Nucleus accumbens (tissue), 56 donors: Measurements from ENCODE around the gene WNK1.
"Not testable (repeated sequence)": the region's sequence is repeated elsewhere in the genome, so short reads cannot be mapped to it uniquely, and the experiment has no call there.

Experiments
- DNase-seq, 56 donors: peaks; one replicate each; lab custom pipeline; 2025; lab: John Stamatoyannopoulos, UW

Gene WNK1

GRCh38 chr12:810116-810515, 57.7 kb downstream of the WNK1 start:
- no peak for DNase-seq

DNA sequence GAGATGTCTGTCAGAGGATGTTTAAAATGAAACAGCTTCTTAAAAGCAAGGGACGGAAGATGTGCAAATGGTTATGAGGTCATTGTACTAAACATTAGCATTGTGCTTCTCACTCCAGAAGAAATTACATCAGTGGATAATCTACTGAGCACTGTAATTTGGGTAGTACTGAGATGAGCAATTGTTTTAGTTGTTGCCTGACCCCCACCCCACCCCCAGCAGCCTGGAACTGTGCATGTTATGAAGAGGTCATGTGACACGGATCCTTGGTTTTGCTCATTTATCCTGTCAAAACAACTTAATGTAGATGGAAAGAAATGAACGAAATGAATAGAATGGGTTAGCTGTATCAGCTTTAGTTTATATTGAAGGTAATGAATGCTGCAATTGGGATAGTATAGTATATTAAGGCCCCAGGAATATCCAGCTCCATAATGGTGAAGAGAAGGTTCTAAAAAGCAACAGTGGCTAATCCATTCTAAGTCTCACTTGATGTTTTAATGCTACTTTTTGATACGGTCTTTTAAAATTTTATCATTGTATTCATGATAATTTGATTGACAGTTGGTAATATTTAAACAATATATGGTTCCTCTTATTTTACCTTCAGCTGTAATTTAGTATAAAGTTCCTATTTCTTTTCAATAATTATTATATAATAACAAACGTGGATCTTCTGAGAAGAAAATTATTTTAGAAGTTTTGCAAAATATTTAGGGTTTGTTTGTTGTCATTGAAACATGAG, 58.5 kb downstream of the WNK1 start:
- DNase-seq, result peak in 3 of 56 donors; percentile 9 to 16 (median 10)

DNA sequence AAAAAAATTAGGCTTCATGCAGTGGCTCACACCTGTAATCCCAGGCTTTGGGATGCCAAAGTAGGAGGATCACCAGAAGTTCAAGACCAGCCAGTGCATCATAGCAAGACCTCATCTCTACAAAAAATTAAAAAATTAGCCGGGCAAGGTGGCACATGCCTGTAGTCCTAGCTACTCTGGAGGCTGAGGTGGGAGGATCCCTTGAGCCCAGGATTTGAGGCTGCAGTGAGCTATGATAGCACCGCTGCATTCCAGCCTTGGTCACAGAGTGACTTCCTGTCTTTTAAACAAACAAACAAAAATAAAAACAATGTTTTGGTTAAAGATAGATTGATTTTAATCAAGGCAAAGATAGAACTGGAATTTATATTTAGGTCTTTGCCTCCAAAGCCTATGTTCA, 60.6 kb downstream of the WNK1 start:
- no peak for DNase-seq

GRCh38 chr12:817456-817855, 65.1 kb downstream of the WNK1 start:
- DNase-seq, result not testable (repeated sequence)

GRCh38 chr12:817941-818600, 65.7 kb downstream of the WNK1 start:
- DNase-seq, result no peak

DNA sequence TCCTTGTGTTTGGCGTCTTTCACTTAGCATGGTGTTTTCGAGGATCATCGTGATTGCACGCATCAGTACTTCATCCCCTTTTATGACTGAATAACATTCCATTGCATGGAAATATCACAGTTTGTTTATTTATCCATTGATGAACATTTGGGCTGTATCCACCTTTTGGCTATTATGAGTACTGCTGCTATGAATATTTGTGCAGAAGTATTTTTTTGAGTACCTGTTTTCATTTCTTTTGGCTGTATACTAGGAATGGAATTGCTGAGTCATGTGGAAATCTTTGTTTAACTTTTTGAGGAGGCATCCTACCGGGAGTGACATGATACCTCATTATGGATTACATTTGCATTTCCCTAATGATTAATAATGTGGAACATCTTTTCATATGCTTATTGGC, 66.4 kb downstream of the WNK1 start:
- no peak for DNase-seq

DNA sequence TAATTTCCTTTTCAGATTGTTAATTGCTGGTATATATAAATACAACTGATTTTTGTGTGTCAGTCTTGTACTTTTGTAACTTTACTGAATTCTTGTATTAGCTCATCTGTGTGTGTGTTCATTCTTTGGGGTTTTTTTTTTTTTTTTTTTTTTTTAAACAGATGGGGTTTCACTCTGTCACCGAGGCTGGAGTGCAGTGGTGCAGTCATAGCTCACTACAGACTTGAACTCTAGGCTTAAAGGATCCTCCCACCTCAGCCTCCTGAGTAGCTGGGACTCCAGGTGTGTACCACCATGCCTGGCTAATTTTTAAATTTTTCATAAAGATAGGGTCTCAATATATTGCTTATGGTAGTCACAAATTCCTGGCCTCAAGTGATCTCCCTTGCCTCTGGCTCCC, 68.0 kb downstream of the WNK1 start:
- DNase-seq, result no peak

DNA sequence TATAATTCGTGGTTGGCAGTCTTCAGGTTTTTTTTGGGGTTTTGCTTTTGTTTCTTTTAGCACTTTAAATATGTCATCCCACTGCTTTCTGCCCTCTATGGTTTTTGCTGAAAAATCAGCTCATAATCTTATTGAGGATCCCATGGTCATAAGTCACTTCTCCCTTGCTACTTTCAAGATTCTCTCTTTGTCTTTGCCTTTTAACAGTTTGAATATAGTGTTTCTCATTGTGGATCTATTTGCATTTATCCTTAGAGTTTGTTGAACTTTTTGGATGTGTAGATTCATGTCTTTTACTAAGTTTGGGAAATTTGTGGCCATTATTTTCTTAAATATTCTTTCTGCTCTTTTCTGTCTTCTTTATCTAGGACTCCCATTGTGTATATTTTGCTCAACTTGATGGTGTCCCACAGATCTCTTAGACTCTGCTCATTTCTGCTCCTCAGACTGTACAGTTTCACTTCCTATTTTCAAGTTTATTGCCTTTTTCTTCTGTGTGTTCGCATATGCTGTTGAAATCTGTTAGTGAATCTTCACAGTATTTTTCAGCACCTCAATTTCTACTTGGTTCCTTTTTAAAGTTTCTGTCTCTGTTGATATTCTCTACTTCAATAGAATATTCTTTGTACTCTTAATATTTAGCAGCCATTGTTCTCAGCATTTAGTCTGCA, 70.8 kb downstream of the WNK1 start:
- no peak for DNase-seq

DNA sequence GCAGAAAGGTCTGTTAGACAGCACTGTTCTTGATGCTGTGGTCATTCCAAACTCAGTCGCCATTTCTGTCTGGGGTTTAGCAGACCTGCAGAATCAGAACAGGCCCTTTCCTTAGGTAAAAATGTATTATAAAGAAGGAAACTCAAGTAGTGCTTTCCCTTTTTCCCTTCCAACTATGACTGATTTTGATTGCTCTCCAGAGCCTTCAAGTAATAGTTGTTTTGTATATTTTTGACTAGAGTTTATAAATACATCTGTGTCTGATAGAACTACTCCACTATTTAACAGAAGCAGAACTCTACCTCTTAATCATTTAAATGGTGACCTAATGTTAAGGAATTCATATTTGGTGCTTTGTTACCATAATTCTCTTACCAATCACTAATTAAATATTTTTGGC, 74.0 kb downstream of the WNK1 start:
- no peak for DNase-seq

GRCh38 chr12:828726-829395, 76.5 kb downstream of the WNK1 start:
- no peak for DNase-seq

GRCh38 chr12:830111-830867, 77.9 kb downstream of the WNK1 start:
- DNase-seq, result no peak

DNA sequence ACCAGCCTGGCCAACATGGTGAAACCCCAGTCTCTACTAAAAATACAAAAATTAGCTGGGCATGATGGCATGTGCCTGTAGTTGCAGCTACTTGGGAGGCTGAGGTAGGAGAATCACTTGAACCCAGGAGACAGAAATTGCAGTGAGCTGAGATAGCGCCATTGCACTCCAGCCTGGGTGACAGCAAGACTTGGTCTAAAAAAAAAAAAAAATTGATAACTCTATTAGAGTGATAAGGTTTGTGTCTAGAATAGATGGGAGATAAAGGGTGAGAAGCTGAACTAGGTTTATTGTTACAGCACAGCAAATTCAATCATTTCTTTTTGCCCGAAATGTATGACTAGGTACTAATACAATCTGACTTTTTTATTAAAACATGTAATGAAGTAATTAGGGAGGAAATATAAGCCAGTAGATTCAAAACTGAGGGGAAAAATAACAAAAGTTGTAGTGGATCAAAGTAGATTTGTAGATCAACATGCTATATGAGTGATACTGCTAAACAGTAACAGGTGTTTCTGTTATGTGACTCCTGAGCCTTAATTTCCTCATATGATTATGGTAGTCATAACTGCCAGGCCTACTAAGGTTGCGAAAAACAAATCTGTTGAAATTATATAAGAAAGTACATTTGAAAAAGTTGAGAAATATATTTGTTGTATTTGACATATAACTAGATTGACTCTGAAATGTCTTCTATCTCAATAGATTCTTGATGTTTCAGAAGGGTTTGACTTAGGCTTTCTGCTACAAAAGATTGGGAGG, 83.6 kb downstream of the WNK1 start:
- DNase-seq, result no peak

DNA sequence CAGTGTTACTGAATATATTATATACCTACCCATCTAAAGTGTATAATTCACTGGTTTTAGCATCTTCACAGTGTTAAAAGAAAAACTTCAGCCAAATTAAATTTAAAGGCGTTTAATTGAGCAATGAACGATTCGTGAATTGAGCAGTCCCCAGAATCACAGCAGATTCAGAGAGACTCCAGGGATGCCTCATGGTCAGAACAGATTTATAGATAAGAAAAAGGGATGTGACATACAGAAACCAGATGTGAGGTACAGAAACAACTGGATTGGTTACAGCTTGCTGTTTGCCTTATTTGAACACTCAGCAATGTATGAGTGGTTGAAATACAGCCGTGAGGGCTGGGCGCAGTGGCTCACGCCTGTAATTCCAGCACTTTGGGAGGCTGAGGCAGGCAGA, 84.6 kb downstream of the WNK1 start:
- DNase-seq, result no peak

GRCh38 chr12:837548-837947, 85.2 kb downstream of the WNK1 start:
- no peak for DNase-seq

DNA sequence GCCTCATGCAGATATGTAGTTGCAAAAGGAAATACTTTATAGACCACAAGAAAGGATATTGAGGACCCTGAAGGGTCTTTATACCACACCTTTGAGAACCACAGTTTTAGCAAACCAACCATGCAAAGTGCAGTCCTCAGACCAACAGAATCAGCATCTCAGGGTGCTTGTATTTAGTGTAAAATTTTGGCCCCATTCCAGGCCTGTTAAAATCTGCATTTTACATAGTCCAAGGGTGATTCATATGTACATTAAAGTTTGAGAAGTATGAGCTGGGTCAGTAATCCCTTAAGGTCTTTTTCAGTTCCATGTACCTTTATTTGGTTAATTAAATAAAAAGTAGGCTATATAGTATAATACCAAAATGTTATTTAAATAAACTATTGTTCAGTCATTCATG, 91.2 kb downstream of the WNK1 start:
- DNase-seq, result no peak

- DNase-seq, result no peak
Observed at GRCh38 chr12:846421-846820, 94.0 kb downstream of the WNK1 start.

GRCh38 chr12:848173-848865, 95.9 kb downstream of the WNK1 start:
- no peak for DNase-seq

- no peak for DNase-seq
Observed at GRCh38 chr12:848882-849527, 96.6 kb downstream of the WNK1 start.
